ENCODE results near the gene TMEM187. TPM values are rescaled to one million over a fixed set of nuclear protein-coding genes. Genes with fewer than 3 reads are reported as not detected.

The TMEM187 gene
- total and polyA plus RNA-seq, 10 of the 15 experiments (the other 5 are each of a cell fraction or from before 2014, with no cell fraction given), result 0.45 to 8.5 (median 4.1) TPM

GRCh38 chrX:153993978-153994377 lies 21.4 kb downstream of the TMEM187 start:
- Histone ChIP-seq H3K9ac (ENCODE audit: control insufficient read depth, insufficient read depth, low read length) (no peak overlapping the region), H2AFZ (ENCODE audit: control insufficient read depth, low read depth, low read length) (no peak overlapping the region), H4K20me1 (ENCODE audit: control insufficient read depth, insufficient read depth) (no peaks in the 10 kb centered on the region), H3K27ac (ENCODE audit: control insufficient read depth, insufficient read depth) (no peak overlapping the region), H3K4me2 (ENCODE audit: control insufficient read depth, insufficient read depth) (no peak overlapping the region), H3K79me2 (ENCODE audit: control insufficient read depth, insufficient read depth, low read length) (no peaks in the 10 kb centered on the region), H3K27me3 (replicated peaks in 1 of 2; ENCODE audit: control insufficient read depth in 2 of 2, insufficient read depth in 2 of 2, low read length in 1 of 2) (no peaks in the 10 kb centered on the region), H3K4me3 (no peak overlapping the region), H3K4me1 (ENCODE audit: control insufficient read depth, insufficient read depth, low read length) (no peaks in the 10 kb centered on the region), H3K36me3 (ENCODE audit: control insufficient read depth in 2 of 2, insufficient read depth in 2 of 2, low read length in 1 of 2) (no peaks in the 10 kb centered on the region), H3K9me3 (replicated peaks; ENCODE audit: control insufficient read depth, insufficient read depth, low read length) (no peaks in the 10 kb centered on the region; the same call in 2 of the 3 replicates)
- ATAC-seq (no peak), DNase-seq (ENCODE audit: low read depth, low spot score) (no peak), FAIRE-seq (no peak)
- 64% methylated on average over 10 of the region's 10 CpGs for WGBS (ENCODE audit: insufficient coverage, insufficient replicate concordance, low lambda C conversion rate, missing lambda C conversion rate)
- intact Hi-C loops (cut with micrococcal nuclease; ENCODE audit: unreplicated experiment) (no loop called here), in situ Hi-C loops (cut with MboI) (no loop called here)
- ChIA-PET SMC1A (ENCODE audit: uncharacterized antibody, unreplicated experiment) (no interaction called here), POLR2A (no interaction called here), CTCF (no interaction called here), RAD21 (ENCODE audit: unreplicated experiment) (no interaction called here)
- no TSS peak for BruUV-seq (replicated peaks)
- TF ChIP-seq POU2F2 (IDR thresholded peaks at IDR 0.05; ENCODE audit: borderline replicate concordance, low read depth, low read length) (no peak), CTCF (IDR thresholded peaks at IDR 0.05 in 2 of 3, conservative IDR thresholded peaks at IDR 0.05 in 1 of 3; ENCODE audit: control insufficient read depth in 2 of 3, extremely low read depth in 1 of 3, insufficient read depth in 1 of 3, low read depth in 3 of 3, low read length in 3 of 3) (no peak), NRF1 (conservative IDR thresholded peaks at IDR 0.05; ENCODE audit: low read depth, low read length) (no peak), BCL11A (IDR thresholded peaks at IDR 0.05; ENCODE audit: low read depth, low read length) (no peak), IRF5 (IDR thresholded peaks at IDR 0.05; ENCODE audit: borderline replicate concordance) (no peak), RBBP5 (conservative IDR thresholded peaks at IDR 0.05) (no peak), ZNF622 (IDR thresholded peaks at IDR 0.05) (no peak), EP300 (IDR thresholded peaks at IDR 0.05; ENCODE audit: borderline replicate concordance in 1 of 2, control insufficient read depth in 1 of 2, low read depth in 2 of 2, low read length in 2 of 2) (no peak), EZH2 (IDR thresholded peaks at IDR 0.05; ENCODE audit: borderline replicate concordance, control insufficient read depth, low read depth, low read length) (no peak), EED (IDR thresholded peaks at IDR 0.05; ENCODE audit: low read depth) (no peak)

All from GM12878 (cell line).